Endothelial cell of umbilical vein (primary cell): Measurements from ENCODE around the gene RPS2. TPM values are rescaled to one million over a fixed set of nuclear protein-coding genes. Genes with fewer than 3 reads are reported as not detected.

ENCODE experiments used
- BruUV-seq: library from RNA; stranded (reverse); fragments of 400-500 nt; replicated peaks from 2 replicates; lab custom pipeline; 2021; lab: Mats Ljungman, UMichigan
- CTCF ChIA-PET: fragments of 300-600, 350-600 bp; sonication (Branson Sonifier 250); formaldehyde crosslinking; loops from one replicate; lab custom pipeline; 2021; ENCODE audit warnings: antibody characterized with exemption, inconsistent platforms; lab: Charles Lee
- POLR2A ChIA-PET: fragments of 300-600, 350-600 bp; sonication (Branson Sonifier 250); formaldehyde crosslinking; loops from one replicate; lab custom pipeline; 2021; ENCODE audit warnings: antibody characterized with exemption, inconsistent platforms; lab: Charles Lee
- DNase-seq: peaks from one replicate; pipeline ENCODE4 v3.0.0-alpha.2; 2011; ENCODE audit warnings: low read depth, low spot score
- FAIRE-seq: peaks from 2 replicates; lab custom pipeline; 2011; peaks lifted over from hg19 to GRCh38; lab: Jason Lieb, UNC
- H2AFZ ChIP-seq: 2 replicates; pipeline ENCODE4 v1.6.0; 2012; ENCODE audit warnings: low read depth, low read length, control low read depth, inconsistent platforms
- H3K27ac ChIP-seq: 2 replicates; pipeline ENCODE4 v1.5.1; 2011; ENCODE audit warnings: low read depth, mild to moderate bottlenecking, control low read depth, low read length, moderate library complexity; ENCODE audit not compliant: insufficient read depth
- H3K27me3 ChIP-seq, 2 experiments: 2 replicates each; pipeline versions ENCODE4 v1.6.0 to v1.6.1; 2011; ENCODE audit warnings: low read length in 2 of 2, mixed read lengths in 1 of 2; ENCODE audit not compliant: control insufficient read depth in 2 of 2, insufficient read depth in 2 of 2
- H3K36me3 ChIP-seq, 2 experiments: 2 replicates in 1 of 2; 3 replicates in 1 of 2; pipeline ENCODE4 v1.5.1; 2011; ENCODE audit warnings: low read length in 2 of 2, mild to moderate bottlenecking in 1 of 2, moderate library complexity in 1 of 2; ENCODE audit not compliant: control insufficient read depth in 2 of 2, insufficient read depth in 2 of 2; ENCODE audit errors: extremely low read depth in 1 of 2
- H3K4me1 ChIP-seq: 3 replicates; pipeline ENCODE4 v1.5.1; 2011; ENCODE audit warnings: mild to moderate bottlenecking, low read length; ENCODE audit not compliant: control insufficient read depth, insufficient read depth; ENCODE audit errors: extremely low read depth
- H3K4me2 ChIP-seq: 2 replicates; pipeline ENCODE4 v1.6.1; 2011; ENCODE audit warnings: low read length, control low read depth, mixed read lengths; ENCODE audit not compliant: insufficient read depth
- H3K4me3 ChIP-seq, 3 experiments: fragments of 200-600 bp in 1 of 3; sonication (generic), shearing (Covaris generic) in 1 of 3; replicated peaks in 1 of 3; 2 replicates each; pipeline ENCODE4 v1.5.1; 2011 to 2016; ENCODE audit warnings: control low read depth in 3 of 3, low read length in 3 of 3, mild to moderate bottlenecking in 2 of 3, inconsistent platforms in 1 of 3, low read depth in 1 of 3, moderate library complexity in 1 of 3; ENCODE audit not compliant: insufficient read depth in 1 of 3
- H3K79me2 ChIP-seq: 2 replicates; pipeline ENCODE4 v1.6.0; 2012; ENCODE audit warnings: low read length, inconsistent platforms; ENCODE audit not compliant: control insufficient read depth, insufficient read depth
- H3K9ac ChIP-seq: replicated peaks from 2 replicates; pipeline ENCODE3; 2011; ENCODE audit warnings: low read length, control low read depth; ENCODE audit not compliant: insufficient read depth; ENCODE audit errors: extremely low read depth
- H3K9me1 ChIP-seq: replicated peaks from 3 replicates; pipeline ENCODE4 v1.6.0; 2011; ENCODE audit warnings: mild to moderate bottlenecking, low read length; ENCODE audit not compliant: control insufficient read depth, insufficient read depth; ENCODE audit errors: extremely low read depth
- H3K9me3 ChIP-seq: replicated peaks from 2 replicates; pipeline ENCODE4 v1.5.1; 2012; ENCODE audit warnings: low read length, inconsistent platforms; ENCODE audit not compliant: control insufficient read depth, insufficient read depth
- H4K20me1 ChIP-seq: replicated peaks from 2 replicates; pipeline ENCODE3; 2011; ENCODE audit warnings: mild to moderate bottlenecking, low read length; ENCODE audit not compliant: control insufficient read depth, insufficient read depth; ENCODE audit errors: extremely low read depth
- EZH2 ChIP-seq: IDR thresholded peaks from 2 replicates; pipeline ENCODE4 v1.6.1; 2012; ENCODE audit warnings: borderline replicate concordance, low read depth, mild to moderate bottlenecking, moderate library complexity, low read length, inconsistent platforms; ENCODE audit not compliant: severe bottlenecking
- FOS ChIP-seq: IDR thresholded peaks from 2 replicates; pipeline ENCODE4 v1.6.1; 2011; ENCODE audit warnings: mild to moderate bottlenecking, low read length, moderate library complexity, borderline replicate concordance; ENCODE audit not compliant: insufficient read depth
- GATA2 ChIP-seq: IDR thresholded peaks from 2 replicates; pipeline ENCODE4 v1.7.0; 2011; ENCODE audit warnings: low read depth, mild to moderate bottlenecking, moderate library complexity, mixed read lengths, low read length; ENCODE audit not compliant: insufficient read length, insufficient read depth
- JUN ChIP-seq: IDR thresholded peaks from 2 replicates; pipeline ENCODE4 v1.6.1; 2011; ENCODE audit warnings: borderline replicate concordance, low read depth; ENCODE audit not compliant: insufficient read length, insufficient read depth
- MYC ChIP-seq: IDR thresholded peaks from one replicate; pipeline ENCODE4 v1.6.1; 2011; ENCODE audit warnings: mild to moderate bottlenecking, low read depth, low read length
- POLR2A ChIP-seq: IDR thresholded peaks from 2 replicates; pipeline ENCODE4 v1.6.1; 2012; ENCODE audit warnings: low read depth, mild to moderate bottlenecking, control low read depth, low read length
- POLR2AphosphoS5 ChIP-seq: IDR thresholded peaks from 2 replicates; pipeline ENCODE4 v1.6.1; 2012; ENCODE audit warnings: low read depth, mild to moderate bottlenecking, control low read depth, low read length, moderate library complexity; ENCODE audit not compliant: insufficient read depth
- dilution Hi-C: fragments of 300-500 bp; cut with MboI; formaldehyde crosslinking; loops from one replicate; pipeline ENCODE4 v1.15.0; 2019; ENCODE audit warnings: low sequenced_read_pairs; ENCODE audit not compliant: extremely low pct_ligation_motif_present
- intact Hi-C: fragments of 100-400 bp; cut with micrococcal nuclease; formaldehyde crosslinking; loops from one replicate; pipeline ENCODE4 v1.10.0; 2022
- polyA plus RNA-seq, 4 experiments: library from polyadenylated mRNA; depleted of rRNA in 3 of 4; stranded (reverse) in 3 of 4; unstranded in 1 of 4; fragments of >200 nt; gene quantifications; 2 replicates each; pipeline versions ENCODE4 v1.2.1 to v1.2.3, GENCODE V29; 2011 to 2012; ENCODE audit warnings: missing spikeins in 1 of 4
- total RNA-seq: library from RNA; stranded (reverse); gene quantifications from 2 replicates; pipeline ENCODE4 v1.2.3, GENCODE V29; 2021
- TF ChIP-seq, protein P1 (sequence below): IDR thresholded peaks from 2 replicates; pipeline ENCODE4 v1.6.1; 2011; ENCODE audit not compliant: insufficient read depth, insufficient read length
- TF ChIP-seq, protein P2 (sequence below), 2 donors: IDR thresholded peaks; 1 replicate in 1 of 2; 2 replicates in 1 of 2; pipeline ENCODE4 v1.5.1; 2011; ENCODE audit warnings: low read length in 2 of 2, mild to moderate bottlenecking in 2 of 2, moderate library complexity in 2 of 2, control low read depth in 1 of 2, inconsistent platforms in 1 of 2, low read depth in 1 of 2; ENCODE audit not compliant: insufficient read depth in 1 of 2; ENCODE audit errors: extremely low read depth in 1 of 2

Gene RPS2
- total and polyA plus RNA-seq, 2 donors (not counting 3 experiments of a cell fraction or from before 2014, with no cell fraction given), result 2,793 to 9,021 TPM

DNA sequence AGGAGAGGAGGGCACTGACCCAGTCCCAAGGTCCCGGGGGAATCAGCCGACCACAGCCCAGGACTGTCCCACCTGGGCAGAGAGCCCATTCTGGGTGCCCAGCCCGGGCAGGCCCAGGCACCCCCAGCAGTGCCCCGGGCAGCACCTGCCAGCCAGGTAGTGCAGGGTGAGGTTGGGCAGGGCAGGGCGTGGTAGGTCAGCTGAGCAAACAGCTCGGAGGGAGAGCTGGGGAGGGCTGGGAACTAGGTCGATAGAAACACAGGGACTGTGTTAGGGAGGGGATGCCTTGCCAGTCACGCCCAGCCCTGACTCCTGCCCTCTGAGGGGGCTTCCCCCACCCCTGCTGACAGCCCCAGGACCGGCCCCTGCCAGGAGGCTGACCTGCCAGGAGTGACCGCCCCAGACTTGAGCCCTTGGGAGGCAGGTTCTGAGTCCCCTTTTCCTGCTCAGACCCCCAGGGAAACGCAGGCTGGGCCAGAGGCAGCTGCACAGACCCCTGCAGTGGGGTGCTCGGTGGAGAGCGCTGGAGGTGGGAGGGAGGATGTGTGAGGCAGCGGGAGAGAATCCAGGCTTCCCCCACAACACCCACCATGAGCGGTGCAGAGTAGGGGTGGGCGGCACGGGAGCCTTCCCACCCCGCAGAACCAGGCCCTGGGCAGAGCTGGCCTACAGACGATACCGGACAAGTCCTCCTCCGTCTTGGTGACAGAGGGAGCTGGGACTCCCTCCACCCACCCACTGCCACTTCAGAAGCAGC, 51.1 kb downstream of the RPS2 start:
- Histone ChIP-seq H3K27me3 (peaks cover 15 to 17% of the 10 kb centered on the region in 2 experiments), H3K9me3 (no peaks in the 10 kb centered on the region), H3K36me3 (no peaks in the 10 kb centered on the region), H3K4me3 (no peak overlapping the region), H3K79me2 (no peaks in the 10 kb centered on the region), H3K4me2 (no peak overlapping the region), H3K27ac (no peak overlapping the region), H3K9me1 (no peaks in the 10 kb centered on the region), H2AFZ (no peak overlapping the region), H3K9ac (no peak overlapping the region), H3K4me1 (no peaks in the 10 kb centered on the region), H4K20me1 (no peaks in the 10 kb centered on the region)
- no peak for FAIRE-seq
- dilution Hi-C loops, result no loop called here
- BruUV-seq, result no TSS peak
- POLR2A ChIA-PET, result no interaction called here
- CTCF ChIA-PET, result interaction anchor here (0.7 to 1.9 kb wide), 4 partner anchors 10 to 37 kb away, joined by 3 to 7 read pairs (median 3); no protein-coding TSS in a partner anchor
- TF ChIP-seq, protein P1, sequence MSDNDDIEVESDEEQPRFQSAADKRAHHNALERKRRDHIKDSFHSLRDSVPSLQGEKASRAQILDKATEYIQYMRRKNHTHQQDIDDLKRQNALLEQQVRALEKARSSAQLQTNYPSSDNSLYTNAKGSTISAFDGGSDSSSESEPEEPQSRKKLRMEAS, result no peak
- no peak for TF ChIP-seq EZH2
- intact Hi-C loops, result no loop called here
- no peak for DNase-seq

DNA sequence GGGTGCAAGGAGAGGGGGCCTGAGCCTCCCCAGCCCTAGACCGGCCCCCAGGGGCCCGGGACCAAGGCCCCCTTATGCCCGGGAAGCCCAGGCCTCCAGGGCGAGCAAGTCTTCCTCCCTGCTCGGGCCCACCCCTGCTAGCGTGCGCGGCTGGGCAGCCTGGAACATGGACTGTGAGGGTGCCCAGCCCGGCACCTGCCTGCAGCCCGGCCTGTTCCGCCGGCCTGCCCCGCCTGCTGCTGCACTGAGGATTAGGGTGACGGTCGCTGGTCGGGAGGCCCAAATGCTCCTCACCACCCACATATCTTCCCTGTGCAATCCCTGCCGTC, 52.4 kb downstream of the RPS2 start:
- Histone ChIP-seq H3K27ac (no peak overlapping the region), H3K79me2 (no peaks in the 10 kb centered on the region), H3K4me1 (no peaks in the 10 kb centered on the region), H3K9me1 (no peaks in the 10 kb centered on the region), H2AFZ (no peak overlapping the region), H3K9ac (no peak overlapping the region), H3K9me3 (no peaks in the 10 kb centered on the region), H3K27me3 (peaks cover 11% of the 10 kb centered on the region in 2 experiments), H4K20me1 (no peaks in the 10 kb centered on the region), H3K4me2 (no peak overlapping the region), H3K36me3 (no peaks in the 10 kb centered on the region), H3K4me3 (no peak overlapping the region)
- FAIRE-seq (no peak), DNase-seq (no peak)
- ChIA-PET POLR2A (no interaction called here), CTCF (no interaction called here)
- BruUV-seq, result no TSS peak
- intact Hi-C loops, result no loop called here
- TF ChIP-seq GATA2, result no peak
- TF ChIP-seq, protein P2, sequence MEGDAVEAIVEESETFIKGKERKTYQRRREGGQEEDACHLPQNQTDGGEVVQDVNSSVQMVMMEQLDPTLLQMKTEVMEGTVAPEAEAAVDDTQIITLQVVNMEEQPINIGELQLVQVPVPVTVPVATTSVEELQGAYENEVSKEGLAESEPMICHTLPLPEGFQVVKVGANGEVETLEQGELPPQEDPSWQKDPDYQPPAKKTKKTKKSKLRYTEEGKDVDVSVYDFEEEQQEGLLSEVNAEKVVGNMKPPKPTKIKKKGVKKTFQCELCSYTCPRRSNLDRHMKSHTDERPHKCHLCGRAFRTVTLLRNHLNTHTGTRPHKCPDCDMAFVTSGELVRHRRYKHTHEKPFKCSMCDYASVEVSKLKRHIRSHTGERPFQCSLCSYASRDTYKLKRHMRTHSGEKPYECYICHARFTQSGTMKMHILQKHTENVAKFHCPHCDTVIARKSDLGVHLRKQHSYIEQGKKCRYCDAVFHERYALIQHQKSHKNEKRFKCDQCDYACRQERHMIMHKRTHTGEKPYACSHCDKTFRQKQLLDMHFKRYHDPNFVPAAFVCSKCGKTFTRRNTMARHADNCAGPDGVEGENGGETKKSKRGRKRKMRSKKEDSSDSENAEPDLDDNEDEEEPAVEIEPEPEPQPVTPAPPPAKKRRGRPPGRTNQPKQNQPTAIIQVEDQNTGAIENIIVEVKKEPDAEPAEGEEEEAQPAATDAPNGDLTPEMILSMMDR (IDR thresholded peaks at IDR 0.05; ENCODE audit: extremely low read depth in 1 of 2, insufficient read depth in 1 of 2, low read depth in 1 of 2, low read length in 2 of 2), result no peak
- TF ChIP-seq FOS, result no peak
- TF ChIP-seq POLR2AphosphoS5, result no peak
- TF ChIP-seq, protein P1, result no peak
- TF ChIP-seq POLR2A, result no peak
- no peak for TF ChIP-seq MYC
- TF ChIP-seq JUN, result no peak
- no peak for TF ChIP-seq EZH2
- dilution Hi-C loops, result no loop called here
